Endothelial cell (in vitro differentiated cells): Measurements from ENCODE around the gene REEP6. TPM values are rescaled to one million over a fixed set of nuclear protein-coding genes. Genes with fewer than 3 reads are reported as not detected.

Experiments
- DNase-seq: peaks from one replicate; pipeline ENCODE4 v3.0.0; 2021; ENCODE audit warnings: low spot score
- H3K27ac Mint-ChIP-seq: one replicate; pipeline ENCODE4 v1.8.0; 2021; ENCODE audit warnings: mixed read lengths, inconsistent platforms; ENCODE audit not compliant: unreplicated experiment
- H3K27me3 Mint-ChIP-seq: one replicate; pipeline ENCODE4 v1.8.0; 2021; ENCODE audit warnings: mild to moderate bottlenecking, moderate library complexity, mixed read lengths, inconsistent platforms; ENCODE audit not compliant: unreplicated experiment
- H3K36me3 Mint-ChIP-seq: one replicate; pipeline ENCODE4 v1.8.0; 2021; ENCODE audit warnings: mild to moderate bottlenecking, low read depth, mixed read lengths, inconsistent platforms; ENCODE audit not compliant: unreplicated experiment
- H3K4me1 Mint-ChIP-seq: one replicate; pipeline ENCODE4 v1.8.0; 2021; ENCODE audit warnings: mild to moderate bottlenecking, mixed read lengths, inconsistent platforms; ENCODE audit not compliant: unreplicated experiment
- H3K4me3 Mint-ChIP-seq: one replicate; pipeline ENCODE4 v1.8.0; 2021; ENCODE audit warnings: mild to moderate bottlenecking, mixed read lengths, inconsistent platforms; ENCODE audit not compliant: unreplicated experiment
- H3K9me3 Mint-ChIP-seq: one replicate; pipeline ENCODE4 v1.8.0; 2021; ENCODE audit warnings: mixed read lengths, inconsistent platforms; ENCODE audit not compliant: unreplicated experiment
- CTCF ChIP-seq: fragments of 200-600 bp; sonication (generic); IDR thresholded peaks from one replicate; pipeline ENCODE4 v1.5.0; 2021; ENCODE audit warnings: antibody characterized with exemption; ENCODE audit not compliant: unreplicated experiment
- total RNA-seq: library from RNA; stranded (reverse); fragmentation: NEBNext Ultra II Directional; extraction: Animal tissue kit (Norgen Biotek cat#: 25700); gene quantifications from one replicate; pipeline ENCODE4 v1.2.1, GENCODE V29; 2021; ENCODE audit not compliant: unreplicated experiment

Gene REEP6
- total RNA-seq, 1 donor from 2014 or later: 2.3 TPM

GRCh38 chr19:1450735-1451731, 39.9 kb upstream of the REEP6 start:
- Mint-ChIP-seq H3K36me3 (peaks cover 5% of the 10 kb centered on the region), H3K9me3 (no peaks in the 10 kb centered on the region), H3K4me3 (no peak overlapping the region), H3K27me3 (peaks cover 29% of the 10 kb centered on the region), H3K27ac (no peak overlapping the region), H3K4me1 (peaks cover 3% of the 10 kb centered on the region)
- no peak for TF ChIP-seq CTCF
- no peak for DNase-seq

- H3K9me3 Mint-ChIP-seq: no peaks in the 10 kb centered on the region
- no peak for TF ChIP-seq CTCF
- no peak overlapping the region for H3K4me3 Mint-ChIP-seq
- H3K27ac Mint-ChIP-seq: no peak overlapping the region
- no peak for DNase-seq
- peaks cover 29% of the 10 kb centered on the region for H3K27me3 Mint-ChIP-seq
- H3K4me1 Mint-ChIP-seq: peaks cover 3% of the 10 kb centered on the region
- peaks cover 5% of the 10 kb centered on the region for H3K36me3 Mint-ChIP-seq
Measured at GRCh38 chr19:1451916-1452801, 38.8 kb upstream of the REEP6 start.

GRCh38 chr19:1452802-1453524, 38.0 kb upstream of the REEP6 start:
- Mint-ChIP-seq H3K9me3 (no peaks in the 10 kb centered on the region), H3K4me1 (no peaks in the 10 kb centered on the region), H3K27me3 (peaks cover 22% of the 10 kb centered on the region), H3K27ac (no peak overlapping the region), H3K36me3 (peaks cover 5% of the 10 kb centered on the region), H3K4me3 (no peak overlapping the region)
- DNase-seq: no peak
- no peak for TF ChIP-seq CTCF

- Mint-ChIP-seq H3K27ac (no peak overlapping the region), H3K27me3 (peaks cover 22% of the 10 kb centered on the region), H3K36me3 (peaks cover 5% of the 10 kb centered on the region), H3K4me3 (no peak overlapping the region), H3K9me3 (no peaks in the 10 kb centered on the region), H3K4me1 (no peaks in the 10 kb centered on the region)
- TF ChIP-seq CTCF: no peak
- no peak for DNase-seq
Measured at GRCh38 chr19:1453525-1454364, 37.2 kb upstream of the REEP6 start.
